Limb (tissue), 2 donors: Measurements from ENCODE around the gene SMARCD3.

Experiments used
- DNase-seq, 2 donors: peaks; one replicate each; pipeline ENCODE4 v3.0.0-alpha.2; 2016; ENCODE audit errors: extremely low spot score in 2 of 2

SMARCD3 gene

GRCh38 chr7:151272877-151273276 lies 24.4 kb upstream of the SMARCD3 start:
- no peak for DNase-seq

- DNase-seq, result no peak
Observed at GRCh38 chr7:151272405-151272804, 23.9 kb upstream of the SMARCD3 start.

GRCh38 chr7:151271699-151272355 lies 23.3 kb upstream of the SMARCD3 start:
- no peak for DNase-seq

GRCh38 chr7:151269511-151269910 lies 21.0 kb upstream of the SMARCD3 start:
- no peak for DNase-seq

- no peak for DNase-seq
Observed at GRCh38 chr7:151265351-151265931, 16.9 kb upstream of the SMARCD3 start.

GRCh38 chr7:151264615-151265014 lies 16.1 kb upstream of the SMARCD3 start:
- DNase-seq, result no peak

GRCh38 chr7:151261529-151261928 lies 13.0 kb upstream of the SMARCD3 start:
- no peak for DNase-seq

- no peak for DNase-seq
Observed at GRCh38 chr7:151260883-151261282, 12.4 kb upstream of the SMARCD3 start.

- no peak for DNase-seq
Observed at GRCh38 chr7:151260471-151260870, 12.0 kb upstream of the SMARCD3 start.

- DNase-seq, result no peak
Observed at GRCh38 chr7:151257990-151258389, 9.5 kb upstream of the SMARCD3 start.

GRCh38 chr7:151256410-151257045 lies 8.0 kb upstream of the SMARCD3 start:
- no peak for DNase-seq

GRCh38 chr7:151255390-151255789 lies 6.9 kb upstream of the SMARCD3 start:
- DNase-seq, result no peak

- DNase-seq, result no peak
Observed at GRCh38 chr7:151254851-151255250, 6.4 kb upstream of the SMARCD3 start.

GRCh38 chr7:151254316-151254715 lies 5.8 kb upstream of the SMARCD3 start:
- no peak for DNase-seq

GRCh38 chr7:151252961-151253711 lies 4.6 kb upstream of the SMARCD3 start:
- DNase-seq, result no peak

GRCh38 chr7:151252561-151252835 lies 4.0 kb upstream of the SMARCD3 start:
- DNase-seq, result no peak

GRCh38 chr7:151251689-151252560 lies 3.4 kb upstream of the SMARCD3 start:
- DNase-seq, result peak; percentile 77 to 89

- peak in 1 of 2 donors; percentile 59 for DNase-seq
Observed at GRCh38 chr7:151251328-151251688, 2.8 kb upstream of the SMARCD3 start.

- DNase-seq, result no peak
Observed at GRCh38 chr7:151250181-151251132, 2.0 kb upstream of the SMARCD3 start.

GRCh38 chr7:151249732-151250072 lies 1.2 kb upstream of the SMARCD3 start:
- peak; percentile 64 to 69 for DNase-seq
